Left cardiac atrium (tissue), 4 donors: ENCODE data around the gene CYS1. TPM values are rescaled to one million over a fixed set of nuclear protein-coding genes. Genes with fewer than 3 reads are reported as not detected.
A peak's percentile ranks its signal among the peaks of the same experiment; 100 is the strongest.
"Not testable (repeated sequence)": the region's sequence is repeated elsewhere in the genome, so short reads cannot be mapped to it uniquely, and the experiment has no call there.

ENCODE experiments used
- ATAC-seq, 2 donors: fragments of 200-7000 bp; cut with Tn5 transposase; one replicate each; pipeline ENCODE4 v1.9.1; 2020; ENCODE audit warnings: mild to moderate bottlenecking in 2 of 2, moderate library complexity in 2 of 2
- DNase-seq: peaks from one replicate; pipeline ENCODE4 v3.0.0-alpha.2; 2020
- intact Hi-C, 2 donors: fragments of 100-400 bp; cut with DNase I; formaldehyde crosslinking; loops; one replicate each; pipeline versions ENCODE4 v1.14.1 to v1.15.1; 2022 to 2023
- total RNA-seq, 2 donors: library from RNA; stranded (reverse); fragmentation: NEBNext Ultra II Directional; extraction: Animal tissue kit (Norgen Biotek cat#: 25700); gene quantifications; one replicate each; pipeline ENCODE4 v1.2.1, GENCODE V29; 2021
- donor health status: DM: no; HTN: yes; CAD: no.
- donor health status: DM: no; HTN: yes; CAD: no; lungs with severe emphysema.
- donor health status: DM: yes; HTN: yes; CAD: no.
- donor health status: Dilated cardiomyopathy.

Gene CYS1
- total RNA-seq, 2 donors from 2014 or later, result 3.5 to 4.1 TPM

GRCh38 chr2:10039658-10040410 is 40.4 kb downstream of the CYS1 start:
- ATAC-seq (no peak), DNase-seq (no peak)
- intact Hi-C loops, result loop anchor here in 1 of 2 donors (5.0 kb wide), 1 partner anchor 43 kb away; no protein-coding TSS in a partner anchor

GRCh38 chr2:10038716-10039115 is 41.5 kb downstream of the CYS1 start:
- intact Hi-C loops, result loop anchor here in 1 of 2 donors (5.0 kb wide), 1 partner anchor 41 kb away; no protein-coding TSS in a partner anchor
- no peak for DNase-seq
- no peak for ATAC-seq

DNA sequence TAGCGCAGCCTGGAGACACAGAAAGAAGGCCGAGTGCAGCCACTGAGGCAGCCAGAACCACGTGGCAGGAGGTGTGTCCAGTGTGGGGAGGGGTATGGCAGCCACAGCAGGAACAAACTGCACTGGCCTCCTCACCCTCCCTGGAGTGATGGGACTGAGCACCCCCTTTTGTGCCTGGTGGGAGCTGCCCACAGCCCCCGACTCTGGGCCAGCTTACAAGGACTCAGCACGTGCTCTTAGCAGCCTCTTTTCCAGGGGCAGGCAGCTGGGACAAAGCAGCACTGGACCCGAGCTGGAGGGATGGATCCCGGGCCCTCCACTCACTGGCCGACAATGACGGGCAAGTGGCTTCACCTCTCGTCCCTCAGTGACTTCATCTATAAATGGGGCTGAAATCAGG is 42.1 kb downstream of the CYS1 start:
- intact Hi-C loops, result loop anchor here in 1 of 2 donors (5.0 kb wide), 1 partner anchor 41 kb away; no protein-coding TSS in a partner anchor
- ATAC-seq, result no peak
- DNase-seq, result no peak

DNA sequence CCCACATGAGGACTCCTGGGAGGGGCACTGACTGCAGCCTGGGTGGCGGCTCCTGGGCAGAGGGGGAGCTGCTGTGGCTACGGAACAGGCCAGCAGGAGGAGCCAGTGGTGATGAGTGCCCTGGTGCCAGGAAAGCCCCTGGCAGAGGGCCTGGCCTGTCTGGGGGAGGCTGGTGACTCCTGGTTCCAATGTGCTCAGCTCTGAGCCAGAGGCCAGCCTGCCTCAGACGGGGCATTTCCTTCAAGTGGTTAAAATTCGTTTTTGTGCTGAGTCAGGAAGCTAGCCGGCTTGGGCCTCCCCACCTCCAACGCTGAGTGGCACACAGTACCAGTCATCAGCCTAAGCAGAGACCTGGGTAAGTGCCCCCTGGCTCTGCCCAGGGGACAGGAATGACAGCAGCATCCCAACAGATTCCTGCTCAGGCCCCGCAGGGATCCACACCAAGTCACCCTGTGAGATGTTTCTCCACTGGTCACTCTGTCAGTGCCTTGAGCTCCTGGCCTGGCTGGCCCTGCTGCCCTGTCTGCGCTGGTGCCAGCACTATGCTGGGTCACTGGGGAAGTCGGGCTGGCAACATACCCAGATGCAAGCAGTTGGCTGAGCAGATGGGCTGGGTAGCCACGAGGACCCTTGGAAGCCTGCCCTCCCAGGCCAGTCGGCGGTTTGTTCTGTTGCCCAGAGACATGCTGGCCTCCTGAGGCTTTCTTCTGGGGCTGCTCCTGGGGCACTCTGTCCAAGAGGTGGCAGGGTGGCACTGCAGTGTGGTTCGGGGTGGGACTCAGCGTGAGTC is 43.9 kb downstream of the CYS1 start:
- DNase-seq, result peak; percentile 79
- peak; percentile 78 to 83 for ATAC-seq
- intact Hi-C loops, result loop anchor here in 1 of 2 donors (5.0 kb wide), 1 partner anchor 39 kb away; no protein-coding TSS in a partner anchor

- intact Hi-C loops, result loop anchor here in 1 of 2 donors (5.0 kb wide), 1 partner anchor 38 kb away; no protein-coding TSS in a partner anchor
- no peak for DNase-seq
- ATAC-seq, result peak; percentile 22 to 59
These were observed 44.6 kb downstream of the CYS1 start for GRCh38 chr2:10035633-10036032.

DNA sequence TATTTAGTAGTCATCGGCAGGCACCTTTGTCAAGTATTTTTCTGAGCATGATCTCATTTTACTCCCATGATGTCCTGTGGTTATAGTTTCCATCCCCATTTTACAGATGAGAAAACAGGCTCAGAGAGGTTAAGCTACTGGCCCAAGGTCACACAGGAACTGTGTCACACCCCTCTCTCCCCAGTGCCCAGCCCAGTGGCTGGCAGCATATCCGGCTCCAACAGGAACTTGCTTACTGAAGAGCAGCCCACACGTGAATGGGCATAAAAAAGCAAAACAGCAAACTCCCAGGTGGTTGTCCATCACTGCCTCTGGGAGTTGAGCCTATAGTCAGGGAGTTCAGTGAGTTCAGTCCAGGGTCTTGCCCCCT is 45.2 kb downstream of the CYS1 start:
- ATAC-seq, result no peak
- no peak for DNase-seq
- intact Hi-C loops, result loop anchor here in 1 of 2 donors (5.0 kb wide), 1 partner anchor 38 kb away; no protein-coding TSS in a partner anchor

DNA sequence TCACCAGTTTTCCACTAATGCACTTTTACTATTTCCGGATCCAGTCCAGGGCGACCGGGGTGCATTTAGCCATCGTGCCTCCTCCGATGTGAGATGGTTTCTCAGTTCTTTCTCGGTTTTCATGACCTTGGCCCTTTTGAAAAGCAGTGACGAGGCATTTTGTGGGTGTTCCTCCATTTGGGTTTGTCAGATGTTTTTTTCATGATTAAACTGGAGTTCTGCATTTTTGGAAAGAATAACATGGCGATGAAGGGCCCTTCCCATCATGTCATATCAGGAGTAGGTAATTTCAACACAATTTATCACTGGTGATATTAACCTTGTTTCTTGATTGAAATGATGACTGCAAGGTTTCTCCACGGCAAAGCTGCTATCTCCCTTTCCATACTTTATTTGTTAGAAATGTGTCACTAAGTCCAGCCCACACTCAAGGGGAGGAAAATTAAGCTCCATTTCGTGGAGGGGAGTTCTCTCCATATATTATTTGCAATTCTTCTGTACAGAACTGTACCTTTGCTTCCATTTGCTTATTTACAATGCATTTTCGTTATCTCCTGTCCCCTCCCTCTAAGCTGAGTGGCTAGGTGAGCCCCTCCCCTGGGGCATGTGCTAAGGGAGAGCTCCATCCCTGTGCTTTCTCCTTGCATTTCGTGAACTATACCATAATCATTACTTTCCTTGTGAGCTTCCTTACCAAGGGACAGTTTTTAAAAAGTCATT is 45.7 kb downstream of the CYS1 start:
- intact Hi-C loops, result loop anchor here in 1 of 2 donors (5.0 kb wide), 1 partner anchor 37 kb away; no protein-coding TSS in a partner anchor
- DNase-seq (no peak), ATAC-seq (no peak)

DNA sequence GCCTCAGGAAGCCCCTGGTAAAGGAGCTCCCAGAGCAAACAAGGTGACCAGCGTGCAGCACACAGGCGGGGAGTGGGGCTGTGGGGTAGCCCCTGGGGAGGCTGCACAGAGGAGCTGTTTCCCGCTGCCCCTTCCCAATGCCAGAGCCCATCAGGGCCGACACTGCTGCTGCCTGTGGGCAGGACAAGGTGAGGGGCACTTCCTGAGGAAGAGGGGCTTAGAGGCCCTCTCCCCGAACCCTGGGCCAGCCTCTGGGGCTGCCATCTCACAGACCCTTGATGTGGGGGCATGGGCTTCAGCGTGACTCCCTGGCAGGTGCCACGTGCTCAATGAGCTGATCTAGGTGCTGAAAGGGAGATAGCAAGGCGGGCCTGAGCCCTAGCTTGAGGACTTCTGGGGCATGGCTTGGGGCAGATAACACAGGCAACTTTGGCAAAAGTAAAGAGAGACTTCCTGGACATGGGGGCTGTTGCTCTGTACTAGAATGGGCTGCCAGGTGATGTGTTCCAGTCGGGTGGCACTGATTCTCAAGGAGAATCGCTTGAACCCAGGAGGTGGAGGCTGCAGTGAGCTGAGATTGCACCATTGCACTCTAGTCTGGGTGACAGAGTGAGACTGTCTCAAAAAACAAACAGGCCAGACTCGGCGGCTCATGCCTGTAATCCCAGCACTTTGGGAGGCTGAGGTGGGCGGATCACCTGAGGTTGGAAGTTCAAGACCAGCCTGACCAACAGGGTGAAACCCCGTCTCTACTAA is 46.8 kb downstream of the CYS1 start:
- intact Hi-C loops, result no loop called here
- ATAC-seq (no peak), DNase-seq (no peak)

- intact Hi-C loops, result no loop called here
- DNase-seq, result no peak
These were observed 47.5 kb downstream of the CYS1 start for GRCh38 chr2:10032746-10033105.

DNA sequence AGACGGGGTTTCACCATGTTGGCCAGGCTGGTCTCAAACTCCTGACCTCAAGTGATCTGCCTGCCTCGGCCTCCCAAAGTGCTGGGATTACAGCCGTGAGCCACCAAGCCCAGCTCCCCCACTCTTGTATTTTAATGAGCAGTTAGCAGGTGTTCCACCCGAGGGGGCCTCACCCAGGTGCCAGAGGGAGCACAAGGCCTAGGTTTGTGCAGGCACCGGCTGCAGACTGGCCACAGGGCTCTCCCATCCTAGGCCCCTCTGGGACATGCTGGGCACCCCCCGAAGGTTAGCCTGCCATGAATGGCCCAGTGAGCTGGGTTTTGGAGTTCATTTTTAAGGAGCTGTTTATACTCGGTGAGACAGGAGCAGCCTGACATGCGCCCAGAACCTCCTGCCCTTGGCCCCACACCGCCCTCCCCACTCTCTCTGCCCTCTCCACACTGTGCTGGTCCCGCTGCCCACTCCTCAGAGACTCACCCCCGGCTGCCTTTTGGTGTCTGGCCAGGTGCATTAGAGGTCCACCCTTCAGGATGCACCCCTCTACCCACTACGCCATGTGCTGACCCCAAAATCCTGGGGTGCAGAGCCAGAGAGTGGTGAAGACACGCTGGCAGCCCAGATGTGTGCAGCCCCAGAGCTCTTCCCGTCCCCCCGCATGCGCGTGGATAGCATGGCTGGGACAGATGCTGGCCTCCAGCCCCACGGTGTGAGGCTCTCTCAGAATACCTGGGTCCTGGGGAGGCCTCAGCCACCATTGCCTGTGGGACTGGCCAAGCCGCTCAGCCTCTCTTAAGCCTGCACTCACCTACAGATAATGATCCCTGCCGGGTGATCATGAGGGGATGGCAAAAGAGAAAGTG is 48.1 kb downstream of the CYS1 start:
- intact Hi-C loops, result no loop called here
- DNase-seq (no peak), ATAC-seq (no peak)

More at GRCh38 chr2:10032746-10033105, 47.5 kb downstream of the CYS1 start:
- ATAC-seq, result no peak

- ATAC-seq, intact Hi-C loops, DNase-seq: not testable (repeated sequence)
These were observed 49.4 kb downstream of the CYS1 start for GRCh38 chr2:10030798-10031197.

DNA sequence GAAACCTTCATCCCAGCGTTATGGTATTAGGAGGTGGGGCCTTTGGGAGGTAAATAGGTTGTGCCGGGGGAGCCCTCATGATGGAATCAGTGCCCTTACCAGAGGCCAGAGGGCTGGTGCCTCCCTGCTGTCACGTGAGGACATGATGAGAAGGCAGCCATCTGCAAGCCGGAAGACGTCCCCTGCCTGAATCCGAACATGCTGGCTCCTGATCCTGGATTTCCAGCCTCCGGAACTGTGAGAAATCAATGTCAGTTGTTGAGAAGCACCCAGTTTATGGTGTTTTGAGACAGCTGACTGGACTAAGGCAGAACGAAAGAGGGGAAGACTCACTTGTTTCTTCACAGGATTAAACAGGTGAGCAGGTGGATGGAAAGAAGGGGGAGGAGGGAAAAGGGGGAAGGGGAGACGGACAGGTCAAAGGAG is 49.9 kb downstream of the CYS1 start:
- ATAC-seq (no peak), DNase-seq (no peak)
- intact Hi-C loops, result no loop called here

- ATAC-seq (no peak), DNase-seq (no peak)
- intact Hi-C loops, result no loop called here
These were observed 50.4 kb downstream of the CYS1 start for GRCh38 chr2:10029875-10030223.

DNA sequence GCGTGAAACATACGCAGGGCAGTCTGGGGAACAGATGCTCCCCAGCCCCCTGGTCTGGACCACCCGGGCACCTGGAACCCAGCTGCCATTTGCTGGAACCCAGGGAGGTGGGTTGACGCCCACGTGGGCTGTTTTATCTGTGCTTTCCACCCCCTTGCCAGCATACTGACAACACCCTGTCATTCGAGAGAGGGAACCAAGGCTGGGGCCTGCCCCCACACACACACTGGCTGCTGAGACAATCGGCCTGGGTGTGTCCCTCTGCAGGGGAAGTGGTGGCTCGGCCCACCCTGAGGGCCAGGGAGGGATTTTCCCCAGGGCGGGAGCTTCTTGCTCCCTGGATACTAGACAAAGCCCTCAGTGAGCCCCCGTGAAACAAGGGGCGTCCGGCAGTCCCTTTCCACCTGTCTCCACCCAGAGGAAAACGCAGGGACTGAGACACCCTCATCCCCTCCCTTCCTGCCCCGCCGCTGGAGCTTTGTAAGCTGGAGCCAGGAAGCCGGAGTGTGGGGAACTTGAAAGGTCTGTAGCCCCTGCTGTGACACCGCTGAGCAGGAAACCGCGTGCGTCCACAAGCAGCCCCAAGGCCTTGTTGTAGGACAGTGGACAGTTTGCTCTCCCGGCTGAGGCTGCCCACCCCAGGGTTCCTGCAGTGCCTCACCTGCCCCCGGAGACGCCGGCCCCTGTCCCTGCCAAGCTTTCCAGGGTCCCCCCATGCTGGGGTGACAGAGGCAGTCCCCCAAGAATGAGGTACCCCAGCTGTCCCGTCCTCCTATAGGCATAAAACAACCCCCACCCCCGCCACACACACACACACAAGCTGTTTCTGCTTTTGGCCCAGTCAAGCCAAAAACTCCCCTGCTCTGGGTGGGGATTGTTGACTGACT is 51.0 kb downstream of the CYS1 start:
- ATAC-seq, result peak; percentile 54 to 89
- intact Hi-C loops, result no loop called here

GRCh38 chr2:10028407-10028987 is 51.7 kb downstream of the CYS1 start:
- ATAC-seq, result peak in 1 of 2 donors; percentile 4
- intact Hi-C loops, result no loop called here
- no peak for DNase-seq

More for the DNA sequence above, 51.0 kb downstream of the CYS1 start:
- peak; percentile 81 for DNase-seq

DNA sequence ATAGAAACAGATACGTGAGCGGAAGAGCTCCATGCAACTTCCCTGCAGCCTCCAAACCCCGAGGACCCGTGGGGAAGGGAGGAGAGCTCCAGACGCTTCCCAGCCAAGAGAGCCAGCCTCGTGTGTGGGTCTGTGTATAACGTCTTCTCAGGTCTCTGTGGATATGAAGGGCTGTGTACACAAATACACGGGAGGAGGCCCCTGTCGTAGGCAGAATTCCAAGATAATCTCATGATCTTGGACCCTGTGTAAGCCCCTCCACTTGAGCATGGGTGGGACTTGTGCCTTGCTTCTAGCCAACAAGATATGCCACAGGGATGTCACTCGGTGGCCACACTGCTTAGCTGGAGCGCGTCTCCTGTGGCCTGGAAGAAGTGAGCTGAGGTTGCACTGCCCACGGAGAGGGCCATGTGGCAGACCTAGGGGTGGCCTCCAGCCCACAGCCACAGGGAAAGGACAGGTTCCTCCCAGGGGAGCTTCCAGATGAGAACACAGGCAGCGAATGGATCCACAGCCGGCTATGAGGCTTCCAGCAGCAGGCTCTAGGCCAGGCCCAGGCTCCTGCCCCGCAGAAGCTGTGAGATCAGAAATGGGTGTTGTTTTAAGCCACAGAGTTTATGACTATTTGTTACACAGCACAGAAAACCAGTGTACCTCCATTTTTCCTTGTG is 52.4 kb downstream of the CYS1 start:
- ATAC-seq (no peak), DNase-seq (no peak)
- intact Hi-C loops, result no loop called here
